Stimulated activated CD8-positive, alpha-beta memory T cell treated with anti-CD3 and anti-CD28 coated beads, Interleukin-15, amount 100 ng/mL, for 24 hours (primary cell): ENCODE measurements around the gene SCNN1G.

Source experiments
- DNase-seq: peaks from one replicate; pipeline ENCODE4 v3.0.0-alpha.2; 2020; ENCODE audit warnings: low read depth

Gene SCNN1G

GRCh38 chr16:23155445-23156049, 27.0 kb upstream of the SCNN1G start:
- DNase-seq: no peak

GRCh38 chr16:23156110-23156509, 26.4 kb upstream of the SCNN1G start:
- no peak for DNase-seq

DNA sequence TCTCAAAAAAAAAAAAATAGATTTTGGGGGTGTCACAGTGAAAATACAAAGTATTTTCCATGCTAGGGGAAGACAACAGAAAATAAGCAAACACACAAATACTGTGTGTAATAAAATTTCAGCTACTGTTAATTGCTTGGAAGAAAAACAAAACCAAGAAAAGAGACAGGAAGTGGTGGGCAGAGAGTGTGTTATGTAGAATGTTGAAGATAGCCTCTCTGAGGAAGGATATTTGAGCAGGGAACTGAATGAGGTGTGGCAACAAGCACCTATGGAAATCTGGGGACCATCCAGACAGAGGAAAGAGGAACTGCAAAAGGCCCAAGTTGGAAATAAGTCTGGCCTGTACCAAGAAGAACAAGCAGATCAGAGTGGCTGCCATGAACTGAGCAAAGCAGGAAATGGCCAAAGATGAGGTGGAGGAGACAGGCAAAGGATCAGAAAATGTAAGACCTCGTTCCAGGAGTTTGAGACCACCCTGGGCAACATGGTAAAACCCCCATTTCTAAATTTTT, 25.5 kb upstream of the SCNN1G start:
- no peak for DNase-seq

DNA sequence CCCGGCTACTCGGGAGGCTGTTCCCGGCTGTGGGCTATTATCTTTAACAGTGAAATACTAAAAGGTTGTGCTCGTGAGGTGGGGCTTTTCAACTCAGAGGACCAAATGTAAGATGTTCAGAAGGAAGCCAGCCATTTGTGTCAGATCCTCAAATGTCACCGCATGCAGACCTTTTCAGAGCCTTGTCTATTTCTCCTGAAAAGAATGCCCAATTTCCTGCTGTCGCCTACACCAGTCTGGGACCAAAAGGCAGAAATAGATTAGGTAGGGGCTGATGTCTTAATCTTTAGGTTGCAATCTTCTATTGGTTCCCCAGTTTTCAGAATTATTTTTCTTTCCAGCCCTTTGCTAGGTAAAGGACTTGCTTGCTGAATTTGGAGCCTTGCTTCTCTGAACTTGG, 24.4 kb upstream of the SCNN1G start:
- DNase-seq: no peak

- DNase-seq: no peak
Measured at GRCh38 chr16:23160082-23160481, 22.5 kb upstream of the SCNN1G start.

- DNase-seq: no peak
Measured at GRCh38 chr16:23160574-23160973, 22.0 kb upstream of the SCNN1G start.

DNA sequence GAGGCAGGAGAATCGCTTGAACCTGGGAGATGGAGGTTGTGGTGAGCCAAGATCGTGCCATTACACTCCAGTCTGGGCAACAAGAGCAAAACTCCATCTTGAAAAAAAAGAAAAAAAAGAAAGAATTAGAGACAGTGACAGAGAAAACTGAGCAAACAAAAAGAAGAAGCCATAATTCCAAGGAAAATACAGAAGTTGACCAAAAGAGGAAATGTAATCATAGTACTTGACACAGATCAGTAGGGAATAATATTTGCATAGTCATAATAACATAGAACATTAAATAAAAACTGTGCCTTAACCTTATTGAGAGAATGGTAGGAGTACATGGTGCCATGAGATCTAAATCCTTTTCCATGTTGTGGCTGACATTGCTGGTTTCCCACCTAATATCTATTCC, 18.6 kb upstream of the SCNN1G start:
- no peak for DNase-seq

DNA sequence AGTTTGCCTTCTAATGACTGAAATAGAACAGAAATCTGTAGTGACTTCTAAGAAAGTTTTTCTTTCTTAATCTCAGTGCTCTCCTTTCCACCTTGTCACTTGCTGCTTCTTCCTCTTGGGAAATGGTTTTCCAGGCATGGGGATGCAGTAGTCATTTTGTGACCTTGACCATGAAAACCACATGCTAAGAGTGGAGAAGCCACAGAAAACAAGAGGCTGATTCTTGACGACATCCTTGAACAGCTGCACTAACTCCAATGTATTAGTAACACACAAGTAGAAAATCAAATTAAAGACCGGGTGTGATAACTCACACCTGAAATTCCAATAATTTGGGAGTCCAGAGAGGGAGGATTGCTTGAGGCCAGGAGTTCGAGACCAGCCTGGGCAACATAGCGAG, 17.8 kb upstream of the SCNN1G start:
- DNase-seq: no peak

- no peak for DNase-seq
Measured at GRCh38 chr16:23172583-23172982, 10.0 kb upstream of the SCNN1G start.

GRCh38 chr16:23172994-23173393, 9.6 kb upstream of the SCNN1G start:
- no peak for DNase-seq

DNA sequence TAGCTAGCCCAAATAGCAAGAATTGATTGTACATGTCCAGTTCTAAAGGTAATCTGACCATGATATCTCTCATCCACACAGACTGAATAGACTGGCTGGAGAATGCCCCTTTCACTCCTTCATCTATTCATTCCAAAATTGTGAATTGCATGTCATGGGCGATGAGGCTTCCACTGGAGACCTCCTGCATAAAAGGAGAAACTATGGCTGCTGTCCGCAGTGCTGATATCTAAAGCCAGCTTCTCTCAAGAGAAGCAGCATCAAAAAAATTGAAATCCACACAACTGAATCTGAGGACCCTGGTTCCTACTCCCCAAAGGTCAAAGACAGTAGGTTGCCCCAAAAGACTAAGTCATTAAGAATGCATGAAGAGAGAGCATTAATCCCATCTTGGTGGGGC, 7.9 kb upstream of the SCNN1G start:
- DNase-seq: no peak

DNA sequence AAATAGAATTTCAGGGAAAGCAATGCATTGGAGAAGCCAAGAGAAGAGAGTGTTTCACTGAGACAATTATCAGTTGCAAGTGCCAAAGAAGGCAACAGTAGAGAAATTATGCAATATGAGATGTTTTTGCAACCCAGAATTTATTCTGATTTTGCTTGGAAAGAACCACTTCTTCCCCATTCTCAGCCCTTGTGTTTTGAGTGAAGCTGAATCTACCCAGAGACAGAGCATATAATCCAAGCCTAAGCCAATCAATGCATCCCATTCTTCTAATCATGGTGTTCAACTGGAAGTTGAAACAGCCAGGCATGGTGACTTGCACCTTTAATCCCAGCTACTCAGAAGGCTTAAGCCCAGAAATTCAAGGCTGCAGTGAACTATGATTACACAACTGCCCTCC, 6.9 kb upstream of the SCNN1G start:
- DNase-seq: no peak

DNA sequence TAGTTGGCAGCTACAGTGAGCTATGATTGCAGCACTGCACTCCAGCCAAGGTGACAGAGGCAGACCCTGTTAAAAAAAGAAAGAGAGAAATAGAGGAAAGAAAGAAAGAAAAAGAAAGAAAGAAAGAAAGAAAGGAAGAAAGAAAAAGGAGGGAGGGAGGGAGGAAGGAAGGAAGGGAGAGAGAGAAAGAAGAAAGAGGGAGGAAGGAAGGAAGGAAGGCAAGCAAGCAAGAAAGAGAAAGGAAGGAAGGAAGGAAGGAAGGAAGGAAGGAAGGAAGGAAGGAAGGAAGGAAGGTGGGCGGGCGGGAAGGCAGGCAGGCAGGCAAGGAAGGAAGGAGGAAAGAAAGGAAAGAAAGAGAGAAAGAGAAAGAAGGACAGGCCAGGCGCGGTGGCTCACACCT, 1.0 kb upstream of the SCNN1G start:
- DNase-seq: no peak

DNA sequence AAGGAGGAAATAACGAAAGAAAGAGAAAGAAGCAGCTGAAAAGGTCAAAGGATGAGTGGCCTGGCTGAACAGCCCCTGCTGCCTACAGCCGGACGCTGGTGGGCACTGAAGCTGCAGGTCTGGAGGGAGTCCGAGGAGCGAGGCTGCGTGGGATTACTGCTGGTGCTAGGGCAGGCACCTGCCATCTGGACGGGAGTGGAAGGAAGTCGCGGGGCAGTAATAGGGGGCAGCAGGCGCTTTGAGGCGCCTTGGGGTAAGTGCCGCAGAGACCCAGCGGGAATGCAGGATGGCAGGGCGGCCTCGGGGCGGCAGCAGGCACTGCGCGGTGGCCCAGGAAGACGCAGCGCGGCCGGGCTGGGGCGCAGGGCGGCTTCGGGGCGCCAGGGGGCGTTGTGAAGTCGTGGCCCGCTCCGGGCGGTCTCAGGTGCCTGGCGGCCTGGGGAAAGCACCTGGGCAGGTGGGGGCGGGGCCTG, 303 bp upstream of the SCNN1G start:
- DNase-seq: peak; percentile 61

- no peak for DNase-seq
Measured at GRCh38 chr16:23183543-23183862, 958 bp downstream of the SCNN1G start.

- no peak for DNase-seq
Measured at GRCh38 chr16:23185656-23186055, 3.1 kb downstream of the SCNN1G start.

DNA sequence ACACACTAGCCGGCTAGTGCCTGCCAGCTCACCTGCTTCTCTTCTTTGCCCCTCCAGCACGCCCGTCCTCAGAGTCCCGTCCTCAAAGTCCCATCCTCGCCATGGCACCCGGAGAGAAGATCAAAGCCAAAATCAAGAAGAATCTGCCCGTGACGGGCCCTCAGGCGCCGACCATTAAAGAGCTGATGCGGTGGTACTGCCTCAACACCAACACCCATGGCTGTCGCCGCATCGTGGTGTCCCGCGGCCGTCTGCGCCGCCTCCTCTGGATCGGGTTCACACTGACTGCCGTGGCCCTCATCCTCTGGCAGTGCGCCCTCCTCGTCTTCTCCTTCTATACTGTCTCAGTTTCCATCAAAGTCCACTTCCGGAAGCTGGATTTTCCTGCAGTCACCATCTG, 3.6 kb downstream of the SCNN1G start:
- DNase-seq: no peak

- no peak for DNase-seq
Measured at GRCh38 chr16:23187341-23187740, 4.8 kb downstream of the SCNN1G start.

GRCh38 chr16:23188911-23189310, 6.4 kb downstream of the SCNN1G start:
- DNase-seq: no peak

GRCh38 chr16:23194497-23195221, 12.1 kb downstream of the SCNN1G start:
- DNase-seq: no peak

GRCh38 chr16:23195366-23195978, 12.9 kb downstream of the SCNN1G start:
- DNase-seq: no peak

- DNase-seq: no peak
Measured at GRCh38 chr16:23196539-23196938, 14.0 kb downstream of the SCNN1G start.

DNA sequence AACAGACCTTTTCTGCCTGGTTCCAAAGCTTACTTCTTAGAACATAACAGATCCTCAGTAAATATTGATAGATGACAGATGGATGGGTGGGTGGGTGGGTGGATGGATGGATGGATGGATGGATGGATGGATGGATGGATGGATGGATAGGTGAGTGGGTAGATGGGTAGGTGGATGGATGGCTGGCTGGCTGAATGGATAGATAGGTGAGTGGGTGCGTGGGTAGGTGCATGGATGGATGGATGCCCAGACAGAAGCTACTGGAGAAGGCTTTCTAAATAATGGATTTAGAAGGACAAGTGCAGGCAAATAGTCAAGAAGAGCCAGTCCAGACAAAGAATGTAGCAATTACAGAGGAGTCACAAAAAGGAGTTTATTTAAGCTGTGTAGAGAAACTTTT, 19.6 kb downstream of the SCNN1G start:
- DNase-seq: no peak
